OCI-LY7 (cell line): ENCODE results near the gene LSS.

Experiments used
- CTCF ChIP-seq: fragments of 200-600 bp; sonication (generic); conservative IDR thresholded peaks from 2 replicates; pipeline ENCODE4 v1.5.1; 2014; ENCODE audit warnings: mild to moderate bottlenecking, antibody characterized with exemption, low read length, moderate library complexity, mixed read lengths
- EZH2phosphoT487 ChIP-seq: fragments of 200-600 bp; sonication (generic); IDR thresholded peaks from 2 replicates; pipeline ENCODE4 v1.6.1; 2018; ENCODE audit warnings: low read depth, borderline replicate concordance, mild to moderate bottlenecking, mixed run types, antibody characterized with exemption, low read length, moderate library complexity, mixed read lengths

GRCh38 chr21:46256501-46256994 is 28.0 kb upstream of the LSS start:
- TF ChIP-seq CTCF (no peak), EZH2phosphoT487 (no peak)
